GM12878 (cell line): Measurements from ENCODE around the gene ISM1. TPM values are rescaled to one million over a fixed set of nuclear protein-coding genes. Genes with fewer than 3 reads are reported as not detected.

ENCODE experiments used
- ATAC-seq: fragments of 200-7000 bp; cut with Tn5 transposase; 3 replicates; pipeline ENCODE4 v1.9.1; 2020; ENCODE audit warnings: mild to moderate bottlenecking, moderate library complexity
- BruUV-seq: library from RNA; stranded (reverse); fragments of 400-500 nt; replicated peaks from 2 replicates; lab custom pipeline; 2021; lab: Mats Ljungman, UMichigan
- CTCF ChIA-PET: fragments of 300-600 bp; sonication (Branson Sonifier 250); formaldehyde crosslinking; extraction: SDS; loops from one replicate; lab custom pipeline; 2021; ENCODE audit warnings: inconsistent platforms; lab: Yijun Ruan, JAX
- POLR2A ChIA-PET: fragments of 350-600 bp; formaldehyde crosslinking; extraction: SDS; loops from one replicate; lab custom pipeline; 2021; ENCODE audit warnings: inconsistent platforms; lab: Charles Lee
- RAD21 ChIA-PET: fragments of 300-600 bp; sonication (Branson Sonifier 250); formaldehyde crosslinking; loops from one replicate; lab custom pipeline; 2023; ENCODE audit warnings: antibody characterized with exemption; ENCODE audit not compliant: unreplicated experiment; lab: Charles Lee
- SMC1A ChIA-PET: fragments of 300-600 bp; sonication (Branson Sonifier 250); formaldehyde crosslinking; loops from one replicate; lab custom pipeline; 2023; ENCODE audit not compliant: unreplicated experiment, uncharacterized antibody; lab: Charles Lee
- DNase-seq: peaks from one replicate; pipeline ENCODE4 v3.0.0-alpha.2; 2011; ENCODE audit warnings: low read depth, low spot score
- FAIRE-seq: peaks from 3 replicates; lab custom pipeline; 2011; peaks lifted over from hg19 to GRCh38; lab: Jason Lieb, UNC
- H2AFZ ChIP-seq: 2 replicates; pipeline ENCODE4 v1.6.0; 2011; ENCODE audit warnings: low read depth, low read length, control low read depth; ENCODE audit not compliant: control insufficient read depth
- H3K27ac ChIP-seq: 2 replicates; pipeline ENCODE4 v1.5.1; 2011; ENCODE audit warnings: control low read depth; ENCODE audit not compliant: control insufficient read depth, insufficient read depth
- H3K27me3 ChIP-seq, 2 experiments: replicated peaks in 1 of 2; 2 replicates each; pipeline versions ENCODE4 v1.6.0 to v1.6.1; 2011; ENCODE audit warnings: low read length in 1 of 2; ENCODE audit not compliant: control insufficient read depth in 2 of 2, insufficient read depth in 2 of 2
- H3K36me3 ChIP-seq, 2 experiments: 2 replicates each; pipeline ENCODE4 v1.5.1; 2011; ENCODE audit warnings: low read length in 1 of 2; ENCODE audit not compliant: control insufficient read depth in 2 of 2, insufficient read depth in 2 of 2
- H3K4me1 ChIP-seq: 2 replicates; pipeline ENCODE4 v1.6.1; 2011; ENCODE audit warnings: mild to moderate bottlenecking, low read length, moderate library complexity, mixed read lengths; ENCODE audit not compliant: control insufficient read depth, insufficient read depth
- H3K4me2 ChIP-seq: 2 replicates; pipeline ENCODE4 v1.6.0; 2011; ENCODE audit warnings: control low read depth; ENCODE audit not compliant: control insufficient read depth, insufficient read depth
- H3K4me3 ChIP-seq: fragments of 200-600 bp; sonication (generic); 2 replicates; pipeline ENCODE4 v1.5.1; 2016
- H3K79me2 ChIP-seq: 2 replicates; pipeline ENCODE4 v1.6.0; 2011; ENCODE audit warnings: low read length; ENCODE audit not compliant: control insufficient read depth, insufficient read depth
- H3K9ac ChIP-seq: 2 replicates; pipeline ENCODE4 v1.8.0; 2011; ENCODE audit warnings: low read length, control low read depth, mixed read lengths; ENCODE audit not compliant: control insufficient read depth, insufficient read depth
- H3K9me3 ChIP-seq: replicated peaks from 3 replicates; pipeline ENCODE4 v1.5.1; 2011; ENCODE audit warnings: mild to moderate bottlenecking, low read length; ENCODE audit not compliant: control insufficient read depth, insufficient read depth
- H4K20me1 ChIP-seq: 2 replicates; pipeline ENCODE4 v1.6.0; 2011; ENCODE audit not compliant: control insufficient read depth, insufficient read depth
- BACH1 ChIP-seq: fragments of 450-650 bp; IDR thresholded peaks from 2 replicates; pipeline ENCODE4 v1.6.1; 2017; ENCODE audit warnings: mild to moderate bottlenecking, borderline replicate concordance
- CEBPB ChIP-seq, 2 experiments: fragments of 150-350 bp in 1 of 2; IDR thresholded peaks; 2 replicates each; pipeline ENCODE4 v1.6.1; 2012 to 2014; ENCODE audit warnings: low read depth in 2 of 2, low read length in 2 of 2, borderline replicate concordance in 1 of 2, inconsistent platforms in 1 of 2
- EED ChIP-seq: sonication (generic); IDR thresholded peaks from 2 replicates; pipeline ENCODE4 v1.6.1; 2016; ENCODE audit warnings: antibody characterized with exemption, low read depth
- ETV6 ChIP-seq, 2 experiments: fragments of 450-650 bp in 1 of 2; IDR thresholded peaks in 1 of 2; conservative IDR thresholded peaks in 1 of 2; 2 replicates each; pipeline ENCODE4 v1.6.1; 2014; ENCODE audit warnings: antibody characterized with exemption in 1 of 2, borderline replicate concordance in 1 of 2, low read depth in 1 of 2, mild to moderate bottlenecking in 1 of 2, moderate library complexity in 1 of 2
- KLF5 ChIP-seq: fragments of 450-650 bp; IDR thresholded peaks from 2 replicates; pipeline ENCODE4 v1.6.1; 2014; ENCODE audit warnings: mild to moderate bottlenecking; ENCODE audit not compliant: partially characterized antibody
- MTA2 ChIP-seq: fragments of 450-650 bp; IDR thresholded peaks from 2 replicates; pipeline ENCODE4 v1.6.1; 2016; ENCODE audit warnings: low read depth, mild to moderate bottlenecking, moderate library complexity
- NBN ChIP-seq: fragments of 450-650 bp; IDR thresholded peaks from 2 replicates; pipeline ENCODE4 v1.6.1; 2016
- PML ChIP-seq: IDR thresholded peaks from 2 replicates; pipeline ENCODE4 v1.6.1; 2012; ENCODE audit warnings: low read length, inconsistent platforms
- POLR2AphosphoS2 ChIP-seq: IDR thresholded peaks from 2 replicates; pipeline ENCODE4 v1.6.1; 2011; ENCODE audit warnings: low read depth, mild to moderate bottlenecking, low read length, improper control_type of control experiment, moderate library complexity
- POU2F2 ChIP-seq: IDR thresholded peaks from 3 replicates; pipeline ENCODE4 v1.6.1; 2011; ENCODE audit warnings: low read depth, mild to moderate bottlenecking, low read length, borderline replicate concordance
- RAD21 ChIP-seq: IDR thresholded peaks from 2 replicates; pipeline ENCODE4 v1.6.1; 2011; ENCODE audit warnings: mild to moderate bottlenecking, low read depth, low read length, moderate library complexity; ENCODE audit not compliant: insufficient read depth
- SMAD5 ChIP-seq: IDR thresholded peaks from 2 replicates; pipeline ENCODE4 v1.6.1; 2016; ENCODE audit warnings: antibody characterized with exemption, low read depth
- STAT3 ChIP-seq: IDR thresholded peaks from 2 replicates; pipeline ENCODE4 v1.6.1; 2011; ENCODE audit warnings: low read depth, low read length, improper control_type of control experiment
- TAF1 ChIP-seq: IDR thresholded peaks from 2 replicates; pipeline ENCODE4 v1.6.1; 2011; ENCODE audit warnings: mild to moderate bottlenecking, low read depth, low read length, borderline replicate concordance
- ZNF274 ChIP-seq: IDR thresholded peaks from one replicate; pipeline ENCODE4 v1.8.0; 2011; ENCODE audit not compliant: insufficient read length, insufficient read depth
- WGBS: methylation state at CpG from one replicate; pipeline ENCODE4 v1.1.6; 2016; ENCODE audit warnings: low lambda C conversion rate; ENCODE audit not compliant: insufficient replicate concordance, insufficient coverage; ENCODE audit errors: missing lambda C conversion rate; 5-methylcytosine and 5-hydroxymethylcytosine counted together
- in situ Hi-C: fragments of 300-500 bp; cut with MboI; formaldehyde crosslinking; loops from 9 replicates; pipeline ENCODE4 v1.14.3; 2018; ENCODE audit warnings: mixed read lengths
- intact Hi-C: fragments of 100-400 bp; cut with micrococcal nuclease; formaldehyde crosslinking; loops from one replicate; pipeline ENCODE4 v1.14.2; 2022; ENCODE audit not compliant: unreplicated experiment
- polyA plus RNA-seq, 11 experiments: library from polyadenylated mRNA; depleted of rRNA in 4 of 11; unstranded in 6 of 11; stranded (reverse) in 5 of 11; fragments of >200 nt; fragmentation: Nextera tagmentation in 4 of 11; fragmentation: Illumina TruSeq in 1 of 11; extraction: Ambion mirVana in 4 of 11; extraction: Trizol in 1 of 11; gene quantifications; 1 replicate in 1 of 11; 2 replicates in 10 of 11; pipeline versions ENCODE4 v1.2.1 to v1.2.3, GENCODE V29; 2011 to 2016; ENCODE audit warnings: inconsistent platforms in 2 of 11, missing spikeins in 2 of 11, low read depth in 1 of 11
- total RNA-seq, 4 experiments: library from RNA; depleted of rRNA in 3 of 4; stranded (reverse); fragments of >200 nt in 3 of 4; fragmentation: Illumina TruSeq in 1 of 4; extraction: Trizol in 1 of 4; gene quantifications; 2 replicates each; pipeline versions ENCODE4 v1.2.1 to v1.2.3, GENCODE V29; 2013 to 2021
- TF ChIP-seq, protein P1 (sequence below): fragments of 450-650 bp; IDR thresholded peaks from 2 replicates; pipeline ENCODE4 v1.6.1; 2017; ENCODE audit warnings: mild to moderate bottlenecking, moderate library complexity
- TF ChIP-seq, protein P2 (sequence below): fragments of 150-350 bp; IDR thresholded peaks from 2 replicates; pipeline ENCODE4 v1.6.1; 2014; ENCODE audit warnings: mild to moderate bottlenecking, low read depth, low read length

Gene ISM1
- total and polyA plus RNA-seq, 10 of the 15 experiments (the other 5 are each of a cell fraction or from before 2014, with no cell fraction given) = 0.01 to 0.03 TPM; not detected in 8

DNA sequence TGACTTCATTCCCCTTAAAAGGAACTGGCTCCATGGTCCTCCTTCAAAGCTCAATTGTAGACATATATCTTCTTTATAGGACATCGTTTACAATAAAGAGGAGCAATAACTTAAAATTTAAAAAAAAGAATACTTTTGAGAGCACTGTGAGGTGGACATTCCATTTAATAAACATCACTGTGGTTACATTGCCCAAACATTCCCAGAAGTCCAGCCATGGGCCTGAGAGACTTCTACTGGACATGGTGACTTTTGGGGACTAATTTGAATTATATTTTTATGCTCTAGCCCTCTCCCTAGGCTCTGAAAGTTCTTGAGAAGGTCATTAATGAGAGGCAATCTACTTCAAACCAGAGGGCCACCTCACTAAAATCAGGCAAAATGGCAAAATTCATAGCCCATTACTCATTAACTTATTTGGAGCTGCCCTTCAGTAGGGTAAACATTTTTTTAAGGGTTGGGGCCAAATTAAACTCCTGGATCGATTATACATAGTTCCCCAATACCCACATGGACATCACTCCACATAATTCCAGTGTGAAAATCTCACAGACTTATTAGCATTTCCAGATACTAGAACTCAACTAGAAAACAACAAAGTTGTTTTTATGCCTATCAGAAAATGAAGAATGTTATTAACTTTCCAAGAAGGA is 17.1 kb downstream of the ISM1 start (continued):
- TF ChIP-seq, protein P1, sequence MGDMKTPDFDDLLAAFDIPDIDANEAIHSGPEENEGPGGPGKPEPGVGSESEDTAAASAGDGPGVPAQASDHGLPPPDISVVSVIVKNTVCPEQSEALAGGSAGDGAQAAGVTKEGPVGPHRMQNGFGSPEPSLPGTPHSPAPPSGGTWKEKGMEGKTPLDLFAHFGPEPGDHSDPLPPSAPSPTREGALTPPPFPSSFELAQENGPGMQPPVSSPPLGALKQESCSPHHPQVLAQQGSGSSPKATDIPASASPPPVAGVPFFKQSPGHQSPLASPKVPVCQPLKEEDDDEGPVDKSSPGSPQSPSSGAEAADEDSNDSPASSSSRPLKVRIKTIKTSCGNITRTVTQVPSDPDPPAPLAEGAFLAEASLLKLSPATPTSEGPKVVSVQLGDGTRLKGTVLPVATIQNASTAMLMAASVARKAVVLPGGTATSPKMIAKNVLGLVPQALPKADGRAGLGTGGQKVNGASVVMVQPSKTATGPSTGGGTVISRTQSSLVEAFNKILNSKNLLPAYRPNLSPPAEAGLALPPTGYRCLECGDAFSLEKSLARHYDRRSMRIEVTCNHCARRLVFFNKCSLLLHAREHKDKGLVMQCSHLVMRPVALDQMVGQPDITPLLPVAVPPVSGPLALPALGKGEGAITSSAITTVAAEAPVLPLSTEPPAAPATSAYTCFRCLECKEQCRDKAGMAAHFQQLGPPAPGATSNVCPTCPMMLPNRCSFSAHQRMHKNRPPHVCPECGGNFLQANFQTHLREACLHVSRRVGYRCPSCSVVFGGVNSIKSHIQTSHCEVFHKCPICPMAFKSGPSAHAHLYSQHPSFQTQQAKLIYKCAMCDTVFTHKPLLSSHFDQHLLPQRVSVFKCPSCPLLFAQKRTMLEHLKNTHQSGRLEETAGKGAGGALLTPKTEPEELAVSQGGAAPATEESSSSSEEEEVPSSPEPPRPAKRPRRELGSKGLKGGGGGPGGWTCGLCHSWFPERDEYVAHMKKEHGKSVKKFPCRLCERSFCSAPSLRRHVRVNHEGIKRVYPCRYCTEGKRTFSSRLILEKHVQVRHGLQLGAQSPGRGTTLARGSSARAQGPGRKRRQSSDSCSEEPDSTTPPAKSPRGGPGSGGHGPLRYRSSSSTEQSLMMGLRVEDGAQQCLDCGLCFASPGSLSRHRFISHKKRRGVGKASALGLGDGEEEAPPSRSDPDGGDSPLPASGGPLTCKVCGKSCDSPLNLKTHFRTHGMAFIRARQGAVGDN = no peak

DNA sequence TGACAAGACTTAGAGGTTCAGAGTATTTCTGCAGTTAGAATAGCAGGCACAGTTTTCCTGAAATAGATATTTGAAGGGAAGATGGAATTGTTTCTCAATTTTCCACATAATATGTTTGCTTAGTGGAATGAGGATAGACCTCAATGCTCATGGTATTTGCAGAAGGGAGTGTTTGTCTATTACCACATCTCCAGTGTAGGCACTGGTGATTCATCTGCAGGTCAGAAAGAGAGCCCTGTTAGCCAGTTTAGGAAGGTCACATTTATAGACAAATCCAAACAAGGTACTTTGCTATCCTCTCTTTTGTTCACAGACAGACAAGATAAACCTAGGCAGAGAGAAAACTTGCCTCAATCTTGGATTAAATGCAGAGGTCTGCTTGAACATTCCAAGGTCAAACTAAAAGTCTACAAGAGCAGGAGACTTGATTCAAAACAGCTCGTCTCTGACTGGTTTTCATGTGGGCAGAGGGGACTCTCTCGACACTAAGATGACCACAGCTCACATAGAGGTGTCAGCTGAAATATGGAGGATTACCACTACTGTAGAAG is 22.8 kb downstream of the ISM1 start:
- CTCF ChIA-PET = interaction anchor here (0.9 kb wide), 1 partner anchor 20 kb away, joined by 4 read pairs; no protein-coding TSS in a partner anchor
- in situ Hi-C loops = no loop called here
- TF ChIP-seq ETV6 (conservative IDR thresholded peaks at IDR 0.05 in 1 of 2, IDR thresholded peaks at IDR 0.05 in 1 of 2; ENCODE audit: borderline replicate concordance in 1 of 2, low read depth in 1 of 2) (no peak), SMAD5 (no peak), PML (no peak), STAT3 (no peak), RAD21 (no peak), EED (no peak), KLF5 (no peak), TAF1 (no peak), POU2F2 (no peak), NBN (no peak), POLR2AphosphoS2 (no peak), ZNF274 (no peak), MTA2 (no peak), CEBPB (IDR thresholded peaks at IDR 0.05; ENCODE audit: borderline replicate concordance in 1 of 2, low read depth in 2 of 2, low read length in 2 of 2) (no peak), BACH1 (no peak)
- TF ChIP-seq, protein P2, sequence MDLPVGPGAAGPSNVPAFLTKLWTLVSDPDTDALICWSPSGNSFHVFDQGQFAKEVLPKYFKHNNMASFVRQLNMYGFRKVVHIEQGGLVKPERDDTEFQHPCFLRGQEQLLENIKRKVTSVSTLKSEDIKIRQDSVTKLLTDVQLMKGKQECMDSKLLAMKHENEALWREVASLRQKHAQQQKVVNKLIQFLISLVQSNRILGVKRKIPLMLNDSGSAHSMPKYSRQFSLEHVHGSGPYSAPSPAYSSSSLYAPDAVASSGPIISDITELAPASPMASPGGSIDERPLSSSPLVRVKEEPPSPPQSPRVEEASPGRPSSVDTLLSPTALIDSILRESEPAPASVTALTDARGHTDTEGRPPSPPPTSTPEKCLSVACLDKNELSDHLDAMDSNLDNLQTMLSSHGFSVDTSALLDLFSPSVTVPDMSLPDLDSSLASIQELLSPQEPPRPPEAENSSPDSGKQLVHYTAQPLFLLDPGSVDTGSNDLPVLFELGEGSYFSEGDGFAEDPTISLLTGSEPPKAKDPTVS = no peak

More for the DNA sequence above, 22.8 kb downstream of the ISM1 start:
- WGBS = 21% methylated on average over 2 of the region's 2 CpGs
- ChIA-PET SMC1A (interaction anchor here (0.6 kb wide), 1 partner anchor 96 kb away, joined by 3 read pairs; no protein-coding TSS in a partner anchor), POLR2A (interaction anchor here (0.6 kb wide), 1 partner anchor 20 kb away, joined by 3 read pairs; no protein-coding TSS in a partner anchor), RAD21 (no interaction called here)
- Histone ChIP-seq H3K79me2 (no peaks in the 10 kb centered on the region), H3K27ac (no peak overlapping the region), H2AFZ (no peak overlapping the region), H3K27me3 (no peaks in the 10 kb centered on the region), H3K4me2 (no peak overlapping the region), H3K4me1 (peaks cover 10% of the 10 kb centered on the region), H3K4me3 (no peak overlapping the region), H3K9ac (no peak overlapping the region), H4K20me1 (no peaks in the 10 kb centered on the region), H3K9me3 (no peaks in the 10 kb centered on the region), H3K36me3 (no peaks in the 10 kb centered on the region)
- no peak for FAIRE-seq
- intact Hi-C loops = no loop called here
- ATAC-seq = no peak
- BruUV-seq = no TSS peak
- no peak for DNase-seq
